ENCODE measurements around the gene PERCC1.

The PERCC1 gene

DNA sequence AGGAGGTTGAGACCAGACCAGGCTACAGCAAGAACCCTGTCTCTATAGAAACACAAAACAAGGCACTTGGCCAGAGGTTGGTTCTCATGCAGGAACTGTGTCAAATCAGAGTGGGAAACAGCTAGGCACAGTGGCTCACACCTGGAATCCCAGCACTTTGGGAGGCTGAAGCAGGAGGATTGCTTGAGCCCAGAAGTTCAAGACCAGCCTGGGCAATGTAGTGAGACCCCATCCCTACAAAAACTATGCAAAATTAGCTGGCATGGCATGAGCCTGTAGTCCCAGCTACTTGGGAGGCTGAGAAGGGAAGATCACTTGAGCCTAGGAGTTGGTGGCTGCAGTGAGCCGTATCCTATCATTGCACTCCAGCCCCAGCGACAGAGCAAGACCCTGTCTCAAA lies 18.0 kb upstream of the PERCC1 start:
- no peak for DNase-seq (ENCODE audit: low read depth in 2 of 2)

DNA sequence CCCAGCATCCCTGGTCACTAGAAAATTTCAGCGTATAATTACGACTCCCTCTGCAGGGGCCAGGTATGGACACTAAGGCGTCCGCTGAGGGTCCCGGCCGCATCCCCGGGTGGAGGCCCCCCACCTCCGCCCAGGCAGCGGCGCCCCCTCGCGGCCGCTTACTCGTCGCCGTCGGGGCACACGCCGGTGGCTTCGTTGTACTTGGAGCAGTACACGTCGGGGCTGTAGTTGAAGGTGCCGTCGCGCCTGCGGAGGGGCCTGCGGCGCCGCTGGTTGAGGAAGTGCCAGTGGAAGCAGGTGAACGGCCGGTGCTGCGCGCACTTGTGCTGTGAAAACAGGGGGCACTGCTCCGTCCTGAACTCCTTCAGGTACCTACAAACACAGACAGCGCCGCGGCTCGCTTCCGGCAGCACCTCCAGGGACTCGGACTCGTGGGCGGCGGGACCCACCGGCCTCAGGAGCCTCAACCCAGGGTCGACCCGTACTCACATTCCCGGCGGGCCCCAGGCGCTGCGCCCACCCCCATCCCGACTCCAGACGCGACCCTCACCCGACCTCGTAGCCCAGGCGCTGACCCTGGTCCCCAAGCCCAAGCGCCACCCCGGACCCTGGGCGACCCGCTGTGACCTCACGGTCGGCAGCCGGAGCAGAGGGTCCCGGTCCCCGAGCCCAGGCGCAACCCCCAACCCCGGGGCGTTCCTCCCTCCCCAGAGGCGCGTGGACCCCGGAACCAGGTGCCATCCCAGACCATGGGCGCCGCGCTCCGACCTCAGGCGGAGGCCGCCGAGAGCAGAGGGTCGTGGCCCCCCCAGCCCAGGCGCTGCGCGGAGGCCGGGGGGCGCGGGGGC lies 17.0 kb upstream of the PERCC1 start:
- DNase-seq (ENCODE audit: low read depth in 2 of 2), result peak; percentile 21 to 52

DNA sequence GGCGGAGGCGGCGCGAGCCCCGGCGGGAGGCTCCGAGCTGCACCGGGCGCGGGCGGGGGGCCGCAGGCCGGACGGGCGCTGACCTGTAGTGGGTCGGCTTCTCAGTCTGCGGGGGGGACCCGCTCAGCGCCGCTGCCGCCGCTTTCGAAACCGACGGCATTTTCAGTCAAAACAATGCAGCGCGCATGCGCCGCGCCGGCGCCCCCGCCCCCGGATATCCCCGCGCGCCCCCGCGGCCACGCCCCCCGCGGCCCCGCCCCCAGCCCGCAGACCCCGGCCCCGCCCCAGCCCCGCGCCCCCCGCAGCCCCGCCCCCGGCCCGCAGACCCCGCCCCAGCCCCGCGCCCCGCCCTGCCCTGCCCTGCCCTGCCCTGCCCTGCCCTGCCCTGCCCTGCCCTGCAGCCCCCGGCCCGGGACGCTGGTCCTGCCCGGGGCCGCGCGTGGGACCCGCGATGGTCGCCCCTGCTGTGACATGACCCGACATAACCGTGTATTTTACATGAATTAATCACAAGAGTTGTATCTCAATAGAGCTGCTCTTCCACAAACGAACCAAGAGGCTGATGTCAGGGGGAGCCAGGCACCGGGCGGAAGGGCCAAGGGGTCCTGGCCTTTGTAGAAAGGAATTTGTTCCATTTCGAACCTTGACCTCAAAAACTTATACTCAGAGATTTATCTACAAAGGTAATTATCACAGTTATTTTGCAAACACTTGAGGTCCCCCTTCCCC lies 16.2 kb upstream of the PERCC1 start, which contains the start of gene UNKL:
Gene UNKL (minus strand): TSS at position 173 of the 729 bp plus-strand sequence. CDS start 13 bp downstream, at position 160.
- peak; percentile 59 to 78 for DNase-seq (ENCODE audit: low read depth in 2 of 2)

DNA sequence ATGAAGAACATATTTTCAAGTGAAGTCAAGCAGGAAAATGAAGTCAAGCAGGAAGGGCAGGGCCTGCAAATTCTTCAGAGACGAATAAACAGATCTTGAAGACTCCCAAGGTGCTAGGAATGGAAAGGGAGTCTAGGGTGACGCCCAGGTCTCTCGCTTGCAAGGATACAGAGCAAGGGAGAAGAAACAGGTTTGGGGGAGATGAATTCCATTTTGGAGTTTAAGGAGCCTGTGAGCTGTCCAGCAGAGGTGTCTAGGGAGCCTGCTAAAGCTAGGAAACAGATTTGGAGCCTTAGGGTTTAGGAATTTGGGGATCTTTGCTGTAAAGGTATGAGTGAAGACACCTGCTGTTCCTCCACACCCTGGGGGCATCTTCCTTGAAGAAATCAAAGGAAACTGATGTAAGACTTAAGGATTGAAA lies 14.3 kb upstream of the PERCC1 start:
- no peak for DNase-seq (ENCODE audit: low read depth in 2 of 2)

DNA sequence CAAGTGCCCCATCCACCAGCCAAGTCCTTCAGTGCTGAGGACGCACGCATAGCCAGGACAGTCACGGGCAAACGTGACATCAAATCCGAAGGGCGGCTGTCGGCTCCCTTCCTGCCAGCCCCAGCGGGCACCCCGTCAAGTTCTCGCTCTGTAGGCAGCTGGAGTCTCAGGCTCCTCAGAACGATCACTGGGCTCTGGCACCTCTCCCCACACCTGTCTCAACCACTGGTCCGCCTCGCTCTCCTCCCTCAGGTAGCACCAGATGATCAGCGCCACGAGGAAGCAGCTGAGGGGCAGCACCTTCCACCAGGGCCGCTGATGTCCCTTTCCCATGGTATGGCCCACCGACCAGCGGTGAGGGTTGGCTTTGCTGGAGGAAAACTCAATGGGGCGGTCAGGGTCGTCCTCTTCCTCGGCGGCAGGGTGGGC lies 10.8 kb upstream of the PERCC1 start:
- no peak for DNase-seq (ENCODE audit: low read depth in 2 of 2)

DNA sequence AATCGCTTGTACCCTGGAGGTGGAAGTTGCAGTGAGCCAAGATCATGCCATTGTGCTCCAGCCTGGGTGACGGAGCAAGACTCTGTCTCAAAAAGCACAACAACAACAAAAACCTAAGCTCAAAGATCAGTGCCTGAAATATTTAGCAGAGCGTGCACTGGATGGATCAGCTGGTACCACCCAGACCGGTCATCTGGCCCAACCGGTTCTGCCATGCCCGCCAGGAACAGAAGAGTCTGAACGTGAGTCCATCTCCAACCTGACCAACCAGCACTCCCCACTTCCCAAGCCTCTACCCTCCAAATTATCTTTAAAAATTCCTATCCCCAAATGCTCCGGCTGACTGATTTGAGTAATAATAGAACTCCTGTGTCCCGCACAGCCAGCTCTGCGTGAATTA lies 8.8 kb upstream of the PERCC1 start:
- no peak for DNase-seq (ENCODE audit: low read depth in 2 of 2)

DNA sequence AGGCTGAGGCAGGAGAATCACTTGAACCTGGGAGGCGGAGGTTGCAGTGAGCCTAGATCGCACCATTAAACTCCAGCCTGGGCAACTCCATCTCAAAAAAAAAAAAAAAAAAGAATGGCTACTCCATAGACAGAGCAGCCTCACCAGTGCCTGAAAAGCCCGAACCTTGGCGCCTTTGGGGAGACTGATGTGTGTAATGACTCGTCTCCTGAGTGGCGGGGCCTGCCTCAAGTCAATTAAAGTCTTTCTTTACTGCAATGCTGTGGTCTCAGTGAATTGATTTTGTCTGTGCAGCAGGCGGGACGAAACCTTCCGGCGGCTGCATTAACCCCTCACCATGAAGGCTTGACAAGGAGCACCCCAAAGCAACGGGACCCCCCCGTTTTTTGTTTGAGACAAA lies 6.8 kb upstream of the PERCC1 start:
- no peak for DNase-seq (ENCODE audit: low read depth in 2 of 2)

DNA sequence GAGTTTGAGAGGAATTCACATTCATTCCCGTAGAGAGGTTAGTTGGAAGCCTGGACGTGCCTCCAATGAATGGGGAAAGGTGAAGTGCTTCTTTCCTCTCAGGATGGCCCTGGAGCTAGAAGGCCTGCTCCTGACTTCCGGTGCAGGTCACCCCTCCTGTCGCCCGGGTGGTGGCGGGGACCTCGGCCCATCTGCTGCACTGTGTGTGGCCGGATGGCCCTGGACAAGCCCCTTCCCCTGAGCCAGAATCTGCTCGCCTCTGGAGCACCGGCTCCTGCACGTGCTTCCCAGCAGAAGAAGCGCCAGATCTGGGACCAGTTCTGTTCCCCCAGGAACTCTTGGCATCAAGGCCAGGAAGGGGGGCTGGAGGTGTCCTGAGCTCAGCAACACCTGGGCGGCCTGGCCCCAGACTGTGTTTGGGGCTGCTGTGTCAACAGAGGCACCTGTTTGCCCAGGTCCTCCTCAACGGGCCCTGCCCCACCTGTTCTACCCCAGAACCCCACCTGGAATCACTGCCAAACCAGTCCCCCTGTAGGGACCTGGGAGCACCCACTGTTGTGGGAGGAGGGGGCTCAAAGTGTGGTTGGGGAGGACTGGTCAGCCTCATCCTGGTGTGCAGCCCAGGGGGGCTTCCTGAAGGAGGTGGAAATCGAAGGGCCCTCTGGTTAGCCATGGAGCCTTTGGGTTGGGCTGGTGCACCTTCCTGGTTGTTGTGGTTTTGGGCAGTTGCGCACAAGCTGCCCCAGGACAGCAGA lies 5.1 kb upstream of the PERCC1 start:
- no peak for DNase-seq (ENCODE audit: low read depth in 2 of 2)

DNA sequence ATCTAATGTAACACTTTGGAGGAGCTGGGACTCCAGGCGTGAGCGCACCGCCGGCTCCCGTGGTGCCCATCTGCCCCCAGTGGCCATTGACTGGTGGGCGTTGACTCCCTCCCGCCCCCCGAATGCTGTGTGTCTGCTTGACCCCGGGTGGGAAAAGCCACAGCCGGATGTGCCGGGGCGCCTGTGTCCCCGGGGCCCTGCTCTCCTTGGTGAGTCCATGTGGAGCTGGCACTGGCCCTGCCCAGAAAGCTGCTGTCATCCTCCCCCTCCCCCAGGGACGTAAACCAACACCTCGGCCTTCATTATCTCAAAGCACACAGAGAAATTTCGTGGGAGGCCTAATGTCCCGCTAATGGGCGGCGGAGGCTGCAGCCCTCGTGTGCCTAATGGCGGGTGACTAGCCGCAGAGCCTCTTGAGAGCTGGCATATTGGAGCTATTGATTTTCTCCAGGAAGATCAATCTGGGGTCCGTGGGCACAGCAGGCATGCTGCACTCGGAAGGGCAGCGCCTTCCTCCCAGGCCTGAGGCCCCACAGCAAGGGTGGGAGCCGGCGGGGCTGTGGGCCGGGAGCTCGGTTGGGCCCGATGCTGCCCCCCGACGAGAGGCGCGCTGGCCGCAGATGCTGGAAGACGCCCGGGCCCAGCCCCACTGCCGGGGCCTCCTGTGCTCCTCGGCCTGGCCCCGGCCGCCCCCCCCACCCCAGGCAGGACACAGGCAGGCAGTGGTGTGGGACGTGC lies 4.0 kb upstream of the PERCC1 start:
- no peak for DNase-seq (ENCODE audit: low read depth in 2 of 2)

DNA sequence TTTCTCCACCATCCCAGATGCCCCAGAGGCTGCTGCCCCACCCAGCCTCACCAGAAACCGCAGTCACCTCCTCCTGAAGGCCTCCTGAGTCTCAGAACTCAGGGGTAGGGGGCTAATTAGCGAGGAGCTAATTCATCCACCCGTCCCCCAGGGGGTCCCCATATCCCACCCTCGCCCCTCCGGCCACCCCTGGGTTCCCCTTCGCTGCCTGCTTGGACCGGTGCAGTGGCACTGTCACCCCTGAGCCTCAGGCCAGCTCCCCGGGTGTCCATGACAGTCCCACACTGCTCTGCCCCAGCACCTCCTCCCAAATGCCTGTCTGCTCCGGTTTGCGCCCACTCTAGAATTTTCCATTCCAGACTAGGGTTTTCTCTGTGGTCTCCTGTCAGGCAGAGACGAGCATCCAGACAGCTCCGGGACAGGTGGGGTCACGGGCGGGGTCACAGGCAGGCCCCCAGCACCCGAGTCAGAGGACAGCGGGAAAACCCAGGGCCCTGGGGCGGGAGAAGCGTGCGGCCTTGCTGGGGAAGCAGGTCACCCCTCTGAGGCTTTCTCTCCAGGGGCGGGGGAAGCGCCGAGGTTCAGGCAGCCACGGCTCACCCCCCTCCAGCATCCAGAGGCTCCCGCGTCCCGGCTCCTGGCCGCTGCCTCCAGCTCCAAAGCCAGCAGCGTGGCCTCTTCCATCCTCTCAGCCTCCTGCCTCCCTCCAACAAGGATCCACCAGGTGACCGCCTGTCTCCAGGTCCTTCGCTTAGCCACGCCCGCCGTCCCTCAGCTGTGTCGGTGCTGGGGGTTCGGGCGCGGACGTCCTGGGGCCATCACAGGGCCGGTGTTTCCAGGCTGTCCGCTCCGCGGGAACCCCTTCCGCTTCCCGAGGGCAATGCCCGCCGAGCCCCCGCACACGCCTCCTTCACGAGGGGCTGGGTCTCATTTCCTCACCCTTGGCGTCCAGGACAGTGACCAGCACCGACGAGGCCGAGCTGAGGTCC lies 3.1 kb upstream of the PERCC1 start:
- no peak for DNase-seq (ENCODE audit: low read depth in 2 of 2)

DNA sequence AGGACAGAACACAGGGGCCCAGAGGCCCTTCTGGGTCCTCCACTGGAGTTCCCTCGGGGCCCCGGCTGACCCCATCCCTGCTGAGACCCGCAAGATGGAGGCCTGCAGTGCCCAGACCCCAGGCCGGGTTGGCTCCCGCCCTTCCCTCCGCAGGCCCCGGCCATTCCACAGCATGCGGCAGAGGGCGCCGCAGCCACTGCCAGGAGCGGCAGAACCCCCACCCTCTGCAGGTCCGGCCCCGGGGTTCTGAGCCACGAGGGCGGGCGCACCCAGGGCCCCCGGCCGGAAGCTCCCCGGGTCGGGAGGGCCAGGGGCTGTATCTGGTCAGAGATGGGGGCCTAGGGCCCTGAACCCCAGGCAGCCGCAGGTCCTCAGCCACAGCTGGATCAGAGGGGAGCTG lies 2.4 kb upstream of the PERCC1 start:
- peak in 1 of 2 donors; percentile 27 for DNase-seq (ENCODE audit: low read depth in 2 of 2)

DNA sequence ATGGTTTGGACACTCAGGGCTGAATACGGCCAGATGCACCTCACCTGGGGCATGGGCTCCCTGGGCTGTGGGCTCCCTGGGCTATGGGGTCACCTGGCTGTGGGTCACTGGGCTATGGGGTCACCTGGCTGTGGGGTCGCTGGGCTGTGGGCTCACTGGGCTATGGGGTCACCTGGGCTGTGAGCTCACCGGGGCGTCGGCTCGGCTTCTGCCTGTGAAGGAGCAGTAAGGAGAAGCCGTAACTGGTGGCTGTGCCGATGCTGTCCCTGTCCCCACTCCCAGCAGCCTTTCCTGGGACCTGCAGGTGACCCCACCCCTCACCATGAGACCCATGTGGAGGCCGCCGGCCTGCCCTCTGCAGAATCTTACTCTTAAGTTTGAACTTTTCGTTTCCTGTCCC lies 1.9 kb upstream of the PERCC1 start:
- no peak for DNase-seq (ENCODE audit: low read depth in 2 of 2)

DNA sequence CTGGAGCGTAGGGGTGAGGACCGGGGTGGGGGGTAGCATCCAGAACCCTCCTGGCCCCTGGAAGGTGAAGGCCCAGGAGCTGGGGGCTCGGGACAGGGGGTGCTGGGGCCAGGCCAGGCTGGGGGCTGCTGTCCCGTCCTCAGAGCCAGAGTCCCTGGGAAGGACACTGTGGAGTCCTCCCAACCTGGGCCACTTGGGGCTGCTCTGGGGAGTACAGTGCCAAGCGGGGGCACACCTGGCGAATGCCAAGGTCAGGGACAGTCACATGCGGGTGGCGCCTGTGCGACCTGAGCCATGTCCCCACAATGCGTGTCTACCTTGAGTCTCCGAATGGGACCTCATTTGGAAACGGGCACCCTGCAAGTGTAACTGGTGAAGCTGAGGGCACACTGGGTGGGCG lies 1.2 kb upstream of the PERCC1 start:
- DNase-seq (ENCODE audit: low read depth in 2 of 2), result no peak

DNA sequence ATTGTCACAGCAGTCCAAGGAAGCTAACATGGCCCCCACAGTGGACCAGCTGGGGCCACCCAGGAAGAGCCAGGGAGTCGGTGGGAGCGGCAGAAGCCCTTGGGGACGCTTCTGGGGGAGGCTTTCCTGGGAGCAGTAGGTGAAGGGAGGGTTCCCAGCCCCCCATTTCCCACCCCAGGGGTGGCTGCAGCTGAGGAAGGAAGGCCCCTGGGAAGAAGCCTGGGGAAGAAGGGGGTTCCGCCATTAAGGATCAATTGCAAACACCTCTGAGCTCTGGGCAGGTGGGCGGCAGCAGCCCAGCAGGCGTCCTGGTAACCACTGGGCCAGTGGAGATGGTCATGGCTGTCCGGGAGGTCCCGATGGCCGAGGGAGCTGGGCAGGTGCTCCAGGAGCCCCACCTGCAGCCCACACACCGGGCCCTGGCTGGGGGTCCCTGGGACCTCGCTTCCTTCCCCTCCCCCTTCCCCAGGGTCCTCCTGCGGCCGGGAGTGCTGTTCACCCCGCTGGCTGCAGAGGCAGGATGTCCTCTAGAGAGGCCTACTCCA lies 592 bp upstream of the PERCC1 start:
- DNase-seq (ENCODE audit: low read depth in 2 of 2), result no peak

DNA sequence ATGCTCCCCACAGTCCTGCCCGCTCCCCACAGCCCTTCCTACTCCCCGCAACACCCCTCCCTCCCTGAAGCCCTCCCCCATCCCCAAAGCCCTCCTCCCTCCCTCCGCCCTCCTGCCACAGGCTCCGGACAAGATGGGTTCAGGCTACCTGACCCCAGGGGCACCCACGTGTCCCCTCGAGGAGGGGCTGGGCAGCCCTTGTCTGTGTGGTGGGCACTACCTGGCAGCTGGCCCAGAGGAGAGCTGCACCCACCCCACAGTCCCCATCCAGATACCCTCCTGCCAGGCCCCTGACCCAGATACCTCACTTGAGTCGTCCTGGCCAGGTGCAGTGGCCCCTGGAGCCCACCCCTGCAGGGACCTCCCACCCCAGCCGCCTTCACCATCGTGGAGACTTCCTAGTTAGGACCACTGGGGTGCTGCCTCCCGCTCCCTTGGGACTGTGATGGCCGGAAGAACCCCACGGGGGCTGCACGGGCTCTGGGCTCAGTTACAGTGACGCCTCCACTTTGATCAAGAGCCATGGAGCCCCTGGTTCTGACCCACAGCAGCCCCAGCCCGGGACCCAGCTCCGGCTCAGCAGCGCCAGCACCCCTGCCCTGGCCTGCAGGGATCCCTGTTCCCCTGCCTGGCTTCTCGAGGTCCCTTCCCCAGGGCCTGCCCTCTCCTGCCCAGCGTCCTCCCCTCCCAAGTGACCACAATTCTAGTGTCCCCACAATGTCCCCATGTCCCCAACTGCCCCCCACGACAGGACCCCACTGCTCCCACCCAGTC lies 806 bp downstream of the PERCC1 start:
- DNase-seq (ENCODE audit: low read depth in 2 of 2), result no peak

DNA sequence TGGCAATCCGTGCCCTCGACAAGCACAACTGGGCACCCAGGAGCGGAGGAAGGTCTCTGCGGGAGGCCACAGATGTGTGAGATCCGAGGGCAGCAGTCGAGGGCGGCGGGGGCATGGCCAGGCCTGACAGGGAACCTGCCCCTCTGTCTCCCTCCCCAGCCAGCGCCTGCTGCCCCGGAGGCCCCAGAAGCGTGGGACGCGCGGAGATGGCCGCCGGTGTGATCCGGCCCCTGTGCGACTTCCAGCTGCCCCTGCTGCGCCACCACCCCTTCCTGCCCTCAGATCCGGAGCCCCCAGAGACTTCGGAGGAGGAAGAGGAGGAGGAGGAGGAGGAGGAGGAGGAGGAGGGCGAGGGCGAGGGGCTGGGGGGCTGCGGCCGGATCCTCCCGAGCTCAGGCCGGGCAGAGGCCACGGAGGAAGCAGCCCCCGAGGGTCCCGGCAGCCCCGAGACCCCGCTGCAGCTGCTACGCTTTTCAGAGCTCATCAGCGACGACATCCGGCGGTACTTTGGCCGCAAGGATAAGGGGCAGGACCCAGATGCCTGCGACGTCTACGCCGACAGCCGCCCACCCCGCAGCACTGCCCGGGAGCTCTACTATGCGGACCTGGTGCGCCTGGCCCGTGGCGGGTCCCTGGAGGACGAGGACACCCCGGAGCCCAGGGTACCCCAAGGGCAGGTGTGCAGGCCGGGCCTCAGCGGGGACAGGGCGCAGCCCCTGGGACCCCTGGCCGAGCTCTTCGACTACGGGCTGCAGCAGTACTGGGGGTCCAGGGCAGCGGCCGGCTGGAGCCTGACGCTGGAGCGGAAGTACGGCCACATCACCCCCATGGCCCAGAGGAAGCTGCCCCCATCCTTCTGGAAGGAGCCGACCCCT lies 1.7 kb downstream of the PERCC1 start:
- DNase-seq (ENCODE audit: low read depth in 2 of 2), result no peak

DNA sequence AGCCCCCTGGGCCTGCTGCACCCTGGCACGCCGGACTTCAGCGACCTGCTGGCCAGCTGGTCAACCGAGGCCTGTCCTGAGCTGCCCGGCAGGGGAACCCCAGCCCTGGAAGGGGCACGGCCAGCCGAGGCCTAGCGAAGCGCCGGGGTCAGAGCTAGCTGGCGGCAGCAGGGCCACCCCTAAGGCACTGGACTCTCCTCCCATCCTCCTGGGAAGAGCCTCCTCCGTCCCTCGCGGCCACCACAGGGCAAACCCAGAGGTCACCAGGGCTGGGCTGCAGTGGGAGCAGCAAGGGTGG lies 2.3 kb downstream of the PERCC1 start:
- DNase-seq (ENCODE audit: low read depth in 2 of 2), result no peak

DNA sequence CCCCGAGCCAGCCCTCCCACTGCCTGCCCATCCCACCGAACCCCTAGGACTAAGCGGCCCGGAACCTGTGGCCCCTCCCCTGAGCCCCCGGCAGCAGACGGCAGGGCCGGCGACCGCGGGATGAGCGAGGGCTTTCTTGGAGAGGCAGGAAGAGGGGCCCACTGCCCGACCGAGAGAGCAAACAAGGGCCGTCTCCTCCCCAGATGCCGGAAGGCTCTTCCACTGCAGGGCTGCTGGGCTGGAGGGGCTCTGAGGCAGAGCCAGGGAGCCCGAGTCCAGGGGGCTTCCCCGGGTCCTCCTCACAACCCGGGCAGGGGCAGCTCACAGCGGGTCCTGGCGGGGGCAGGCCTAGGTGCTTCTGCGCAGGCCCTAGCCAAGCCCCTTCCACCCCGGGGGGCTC lies 2.9 kb downstream of the PERCC1 start:
- no peak for DNase-seq (ENCODE audit: low read depth in 2 of 2)

All from stimulated activated CD8-positive, alpha-beta memory T cell treated with anti-CD3 and anti-CD28 coated beads, Interleukin-7, amount 100 ng/mL, for 4 hours (primary cell).